Smooth muscle cell (in vitro differentiated cells): Measurements from ENCODE around the gene JAZF1. TPM values are rescaled to one million over a fixed set of nuclear protein-coding genes. Genes with fewer than 3 reads are reported as not detected.

Experiments used
- DNase-seq: peaks from one replicate; lab custom pipeline; 2025; ENCODE audit not compliant: unreplicated experiment; lab: John Stamatoyannopoulos, UW
- H2AFZ ChIP-seq: fragments of 200-600 bp; sonication (generic); 2 replicates; pipeline ENCODE4 v1.6.0; 2016; ENCODE audit warnings: antibody characterized with exemption, low read depth, mild to moderate bottlenecking
- H3F3A ChIP-seq: fragments of 200-600 bp; sonication (generic); 2 replicates; pipeline ENCODE4 v1.6.0; 2017; ENCODE audit warnings: antibody characterized with exemption, low read depth
- H3K27ac ChIP-seq: fragments of 200-600 bp; sonication (generic); 2 replicates; pipeline ENCODE4 v1.5.1; 2016; ENCODE audit warnings: low read depth, mild to moderate bottlenecking
- H3K27me3 ChIP-seq: fragments of 200-600 bp; sonication (generic); 2 replicates; pipeline ENCODE4 v1.6.1; 2016; ENCODE audit warnings: low read depth, mild to moderate bottlenecking
- H3K36me3 ChIP-seq: fragments of 200-600 bp; sonication (generic); 2 replicates; pipeline ENCODE4 v1.5.1; 2016; ENCODE audit warnings: low read depth
- H3K4me1 ChIP-seq: fragments of 200-600 bp; sonication (generic); 2 replicates; pipeline ENCODE4 v1.5.1; 2016; ENCODE audit warnings: low read depth
- H3K4me2 ChIP-seq: fragments of 200-600 bp; sonication (generic); 2 replicates; pipeline ENCODE4 v1.6.0; 2016; ENCODE audit warnings: mild to moderate bottlenecking
- H3K4me3 ChIP-seq: fragments of 200-600 bp; sonication (generic); 2 replicates; pipeline ENCODE4 v1.5.1; 2016; ENCODE audit warnings: mild to moderate bottlenecking
- H3K79me2 ChIP-seq: fragments of 200-600 bp; sonication (generic); 2 replicates; pipeline ENCODE4 v1.6.0; 2016; ENCODE audit warnings: low read depth, mild to moderate bottlenecking
- H3K9ac ChIP-seq: fragments of 200-600 bp; sonication (generic); 2 replicates; pipeline ENCODE4 v1.6.0; 2016; ENCODE audit warnings: low read depth
- H3K9me3 ChIP-seq: fragments of 200-600 bp; sonication (generic); replicated peaks from 2 replicates; pipeline ENCODE4 v1.5.1; 2016; ENCODE audit warnings: low read depth
- H4K20me1 ChIP-seq: fragments of 200-600 bp; sonication (generic); 2 replicates; pipeline ENCODE4 v1.6.0; 2016; ENCODE audit warnings: low read depth
- WGBS: methylation state at CpG from one replicate; pipeline ENCODE4 v1.1.7; 2016; ENCODE audit warnings: low lambda C conversion rate; 5-methylcytosine and 5-hydroxymethylcytosine counted together
- polyA plus RNA-seq: library from polyadenylated mRNA; unstranded; fragments of >200 nt; fragmentation: Nextera tagmentation; extraction: Ambion mirVana; gene quantifications from 2 replicates; pipeline ENCODE4 v1.2.1, GENCODE V29; 2016
- total RNA-seq: library from RNA; depleted of rRNA; stranded (reverse); fragments of >200 nt; gene quantifications from 2 replicates; pipeline ENCODE4 v1.2.3, GENCODE V29; 2014
- TF ChIP-seq, protein P1 (sequence below): fragments of 200-600 bp; sonication (generic); IDR thresholded peaks from 2 replicates; pipeline ENCODE4 v1.5.1; 2017; ENCODE audit warnings: borderline replicate concordance, mild to moderate bottlenecking, antibody characterized with exemption; ENCODE audit not compliant: insufficient read depth, poor library complexity, severe bottlenecking

JAZF1 gene
- total and polyA plus RNA-seq, 2 experiments from 2014 or later = 17.4 to 18.0 TPM

DNA sequence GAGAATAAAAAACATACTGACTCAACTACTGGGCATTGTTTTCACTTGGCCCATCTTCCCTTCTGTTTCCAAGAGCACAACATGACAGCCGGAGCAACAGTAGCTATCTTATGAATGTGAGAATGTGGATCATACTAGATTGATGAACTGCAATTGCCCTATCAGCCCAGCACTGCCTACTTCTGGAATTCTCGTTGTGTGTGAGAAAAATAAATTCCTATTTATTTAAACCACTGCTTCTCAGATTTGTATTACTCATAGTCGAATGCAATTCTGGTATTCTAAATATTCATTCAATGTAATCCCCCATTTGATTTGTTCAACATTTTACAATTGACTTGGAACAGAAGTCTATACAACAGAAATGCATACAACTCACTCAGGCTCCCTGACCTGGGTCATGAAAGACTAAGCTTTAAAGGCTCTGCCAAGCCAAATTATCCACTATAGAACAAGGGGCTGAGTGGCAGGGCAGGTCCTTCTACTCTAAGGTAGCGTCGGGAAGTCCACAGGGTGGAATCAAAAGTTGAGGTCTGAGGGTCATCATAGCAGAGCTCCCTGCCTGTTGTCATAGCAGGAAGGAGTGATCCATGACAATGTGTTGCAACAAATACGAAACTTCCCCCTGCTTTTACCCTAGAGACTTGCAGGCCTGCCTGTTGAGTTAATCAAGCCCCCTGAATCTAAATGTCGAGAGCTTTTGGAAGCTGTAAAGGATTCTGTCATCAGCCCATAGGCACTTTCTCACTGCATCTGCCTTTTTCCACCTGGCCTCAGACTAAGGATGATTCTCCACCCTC is 12.4 kb upstream of the JAZF1 start:
- Histone ChIP-seq H3K36me3 (no peaks in the 10 kb centered on the region), H3K4me2 (no peak overlapping the region), H3F3A (no peaks in the 10 kb centered on the region), H3K9me3 (no peaks in the 10 kb centered on the region), H3K79me2 (no peaks in the 10 kb centered on the region), H4K20me1 (no peaks in the 10 kb centered on the region), H3K27me3 (peaks cover 8% of the 10 kb centered on the region), H2AFZ (no peak overlapping the region), H3K4me3 (no peak overlapping the region), H3K4me1 (no peaks in the 10 kb centered on the region), H3K9ac (no peak overlapping the region), H3K27ac (no peak overlapping the region)
- 92% methylated on average over 7 of the region's 7 CpGs for WGBS
- TF ChIP-seq, protein P1, sequence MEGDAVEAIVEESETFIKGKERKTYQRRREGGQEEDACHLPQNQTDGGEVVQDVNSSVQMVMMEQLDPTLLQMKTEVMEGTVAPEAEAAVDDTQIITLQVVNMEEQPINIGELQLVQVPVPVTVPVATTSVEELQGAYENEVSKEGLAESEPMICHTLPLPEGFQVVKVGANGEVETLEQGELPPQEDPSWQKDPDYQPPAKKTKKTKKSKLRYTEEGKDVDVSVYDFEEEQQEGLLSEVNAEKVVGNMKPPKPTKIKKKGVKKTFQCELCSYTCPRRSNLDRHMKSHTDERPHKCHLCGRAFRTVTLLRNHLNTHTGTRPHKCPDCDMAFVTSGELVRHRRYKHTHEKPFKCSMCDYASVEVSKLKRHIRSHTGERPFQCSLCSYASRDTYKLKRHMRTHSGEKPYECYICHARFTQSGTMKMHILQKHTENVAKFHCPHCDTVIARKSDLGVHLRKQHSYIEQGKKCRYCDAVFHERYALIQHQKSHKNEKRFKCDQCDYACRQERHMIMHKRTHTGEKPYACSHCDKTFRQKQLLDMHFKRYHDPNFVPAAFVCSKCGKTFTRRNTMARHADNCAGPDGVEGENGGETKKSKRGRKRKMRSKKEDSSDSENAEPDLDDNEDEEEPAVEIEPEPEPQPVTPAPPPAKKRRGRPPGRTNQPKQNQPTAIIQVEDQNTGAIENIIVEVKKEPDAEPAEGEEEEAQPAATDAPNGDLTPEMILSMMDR = no peak
- DNase-seq = no peak

DNA sequence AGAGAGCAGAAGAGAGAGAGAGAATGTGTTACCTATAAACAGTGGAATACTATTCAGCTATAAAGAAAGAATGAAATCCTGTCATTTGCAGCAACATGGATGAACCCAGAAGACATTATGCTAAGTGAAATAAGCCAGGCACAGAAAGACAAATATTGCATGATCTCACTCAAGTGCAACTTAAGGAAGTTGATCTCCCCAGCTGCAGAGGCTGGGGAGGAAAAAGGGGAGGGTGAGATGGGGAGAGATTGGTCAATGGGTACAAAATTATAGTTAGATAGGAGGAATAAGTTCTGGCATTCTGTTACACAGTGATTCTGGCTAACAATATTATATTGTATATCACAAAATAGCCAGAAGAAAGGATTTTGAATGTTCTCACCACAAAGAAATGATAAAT is 11.2 kb upstream of the JAZF1 start:
- Histone ChIP-seq H3K36me3 (no peaks in the 10 kb centered on the region), H3K9me3 (no peaks in the 10 kb centered on the region), H3K27me3 (peaks cover 8% of the 10 kb centered on the region), H3F3A (no peaks in the 10 kb centered on the region), H3K27ac (no peak overlapping the region), H3K9ac (no peak overlapping the region), H2AFZ (no peak overlapping the region), H3K4me2 (no peak overlapping the region), H4K20me1 (no peaks in the 10 kb centered on the region), H3K79me2 (no peaks in the 10 kb centered on the region), H3K4me1 (no peaks in the 10 kb centered on the region), H3K4me3 (no peak overlapping the region)
- TF ChIP-seq, protein P1 = no peak
- DNase-seq = no peak

DNA sequence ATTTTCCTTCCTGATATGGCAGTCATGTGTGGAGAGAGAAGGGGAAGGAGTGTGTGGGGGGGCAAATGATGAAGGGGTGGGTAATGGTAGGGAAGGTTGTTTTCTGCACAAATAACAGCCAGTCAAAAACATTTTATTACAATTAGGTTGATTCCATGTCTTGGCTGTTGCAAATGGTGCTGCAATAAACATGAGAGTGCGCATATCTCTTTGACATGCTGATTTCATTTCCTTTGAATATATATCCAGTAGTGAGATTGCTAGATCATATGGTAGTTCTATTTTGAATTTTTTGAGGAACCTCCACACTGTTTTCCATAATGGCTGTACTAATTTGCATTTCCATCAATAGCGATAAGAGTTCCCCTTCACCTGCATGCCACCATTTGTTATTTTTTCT is 10.6 kb upstream of the JAZF1 start:
- no peak for DNase-seq
- 97% methylated on average over 2 of the region's 2 CpGs for WGBS

More for the DNA sequence above, 10.6 kb upstream of the JAZF1 start:
- Histone ChIP-seq H3K27me3 (peaks cover 8% of the 10 kb centered on the region), H4K20me1 (no peaks in the 10 kb centered on the region), H3K4me3 (no peak overlapping the region), H3F3A (no peaks in the 10 kb centered on the region), H3K79me2 (no peaks in the 10 kb centered on the region), H3K4me2 (no peak overlapping the region), H3K4me1 (no peaks in the 10 kb centered on the region), H3K36me3 (no peaks in the 10 kb centered on the region), H3K27ac (no peak overlapping the region), H2AFZ (no peak overlapping the region), H3K9ac (no peak overlapping the region), H3K9me3 (no peaks in the 10 kb centered on the region)
- TF ChIP-seq, protein P1 = no peak
